ENCODE data around the gene DOCK11.
"Not testable (repeated sequence)": the region's sequence is repeated elsewhere in the genome, so short reads cannot be mapped to it uniquely, and the experiment has no call there.

DOCK11 gene

DNA sequence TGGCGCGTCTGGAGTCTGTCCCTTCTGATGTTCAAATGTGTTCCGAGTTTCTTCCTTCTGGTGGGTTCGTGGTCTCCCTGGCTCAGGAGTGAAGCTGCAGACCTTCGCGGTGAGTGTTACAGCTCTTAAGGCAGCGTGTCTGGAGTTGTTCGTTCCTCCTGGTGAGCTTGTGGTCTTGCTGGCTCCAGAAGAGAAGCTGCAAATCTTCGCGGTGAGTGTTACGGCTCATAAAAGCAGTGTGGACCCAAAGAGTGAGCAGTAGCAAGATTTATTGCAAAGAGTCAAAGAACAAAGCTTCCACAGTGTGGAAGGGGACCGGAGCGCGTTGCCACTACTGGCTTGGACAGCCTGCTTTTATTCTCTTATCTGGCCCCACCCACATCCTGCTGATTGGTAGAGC, 220.3 kb downstream of the DOCK11 start:
- DNase-seq = not testable (repeated sequence)

DNA sequence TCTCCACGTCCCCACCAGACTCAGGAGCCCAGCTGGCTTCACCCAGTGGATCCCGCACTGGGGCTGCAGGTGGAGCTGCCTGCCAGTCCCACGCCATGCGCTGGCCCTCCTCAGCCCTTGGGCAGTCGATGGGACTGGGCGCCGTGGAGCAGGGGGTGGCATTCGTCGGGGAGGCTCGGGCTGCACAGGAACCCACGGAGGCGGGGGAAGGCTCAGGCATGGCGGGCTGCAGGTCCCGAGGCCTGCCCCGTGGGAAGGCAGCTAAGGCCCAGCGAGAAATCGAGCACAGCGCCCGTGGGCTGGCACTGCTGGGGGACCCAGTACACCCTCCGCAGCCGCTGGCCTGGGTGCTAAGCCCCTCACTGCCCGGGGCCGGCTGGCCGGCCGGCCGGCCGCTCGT, 221.2 kb downstream of the DOCK11 start:
- not testable (repeated sequence) for DNase-seq

DNA sequence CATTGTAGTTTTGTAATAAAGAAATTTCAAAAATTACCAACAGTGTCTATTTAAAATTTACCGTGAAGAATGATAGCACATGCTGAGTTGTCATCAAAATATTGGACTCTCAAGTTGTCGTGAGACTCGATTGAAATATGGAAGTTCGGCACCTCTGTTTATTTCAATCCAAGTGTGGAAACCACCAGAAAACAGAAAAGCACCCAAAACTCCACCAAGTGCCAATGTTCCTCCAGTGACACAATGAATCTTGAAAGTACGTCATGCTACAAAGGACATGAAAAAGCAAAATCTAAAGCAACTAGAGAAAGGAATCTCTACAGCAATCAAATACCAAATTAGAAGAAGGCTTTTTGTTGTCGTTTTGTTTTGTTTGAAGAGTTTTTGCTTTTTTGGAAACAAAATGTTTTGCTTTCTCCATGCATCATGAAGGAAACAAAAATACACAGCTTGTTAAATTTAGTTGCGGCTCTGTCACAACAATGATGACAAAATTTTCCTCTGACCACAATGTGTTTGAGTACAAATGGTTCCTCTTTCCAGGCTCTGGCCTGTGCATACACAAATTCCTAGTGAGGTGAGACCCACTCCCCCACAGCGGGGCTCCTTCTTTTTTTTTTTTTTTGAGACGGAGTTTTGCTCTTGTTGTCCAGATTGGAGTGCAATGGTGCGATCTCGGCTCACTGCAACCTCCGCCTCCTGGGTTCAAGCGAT, 222.2 kb downstream of the DOCK11 start:
- no peak for DNase-seq

GRCh38 chrX:118718737-118719136, 223.1 kb downstream of the DOCK11 start:
- DNase-seq = no peak

DNA sequence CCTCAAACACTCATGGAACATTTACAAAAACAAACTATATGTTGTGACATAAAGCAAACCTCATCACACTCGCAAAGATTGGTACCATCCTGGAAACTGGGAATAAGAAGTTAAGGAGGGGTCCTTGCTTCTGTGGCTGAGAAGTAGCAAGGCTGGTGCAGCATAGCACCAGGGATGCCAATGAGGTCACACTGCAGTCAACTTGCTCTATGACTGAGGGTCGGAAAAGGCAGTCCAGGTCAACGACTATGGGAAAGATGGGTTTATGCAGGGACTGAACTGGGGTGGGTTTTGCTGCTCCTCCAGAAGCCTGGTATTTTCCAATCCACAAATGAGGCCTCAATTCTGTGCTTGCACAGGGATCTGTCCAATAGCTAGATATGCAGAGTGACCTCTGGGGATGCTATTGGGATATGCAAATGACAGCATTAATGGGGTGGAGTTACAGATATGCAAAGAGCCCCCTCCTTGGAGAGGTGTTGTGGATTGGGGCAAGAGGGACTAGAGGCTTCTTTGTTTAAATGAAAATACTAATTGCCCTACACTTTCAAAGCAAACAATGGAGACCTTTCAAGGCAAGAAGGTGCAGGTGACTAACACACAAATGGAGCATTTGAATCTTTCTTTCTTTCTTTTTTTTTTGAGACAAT, 224.6 kb downstream of the DOCK11 start:
- no peak for DNase-seq

DNA sequence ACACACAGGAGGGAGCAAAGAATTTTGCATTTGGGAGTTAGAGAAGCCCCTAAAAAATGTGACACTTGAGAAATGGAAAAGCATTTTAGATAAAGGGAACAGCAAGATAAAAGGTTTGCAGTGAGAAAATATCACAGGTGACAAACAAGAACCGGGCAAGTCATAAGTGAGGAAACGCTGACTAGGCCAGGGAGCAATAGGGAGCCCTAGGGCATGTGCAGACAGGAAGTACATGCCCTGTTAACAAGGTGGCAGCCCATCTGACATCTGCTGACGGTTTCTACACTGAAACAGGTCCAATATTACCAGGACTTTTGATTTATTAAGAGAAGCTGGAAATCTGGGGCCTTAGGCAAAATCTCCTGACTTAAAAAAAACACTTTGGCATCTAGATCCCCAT, 227.8 kb downstream of the DOCK11 start:
- no peak for DNase-seq

GRCh38 chrX:118724365-118724764, 228.8 kb downstream of the DOCK11 start:
- DNase-seq = no peak

DNA sequence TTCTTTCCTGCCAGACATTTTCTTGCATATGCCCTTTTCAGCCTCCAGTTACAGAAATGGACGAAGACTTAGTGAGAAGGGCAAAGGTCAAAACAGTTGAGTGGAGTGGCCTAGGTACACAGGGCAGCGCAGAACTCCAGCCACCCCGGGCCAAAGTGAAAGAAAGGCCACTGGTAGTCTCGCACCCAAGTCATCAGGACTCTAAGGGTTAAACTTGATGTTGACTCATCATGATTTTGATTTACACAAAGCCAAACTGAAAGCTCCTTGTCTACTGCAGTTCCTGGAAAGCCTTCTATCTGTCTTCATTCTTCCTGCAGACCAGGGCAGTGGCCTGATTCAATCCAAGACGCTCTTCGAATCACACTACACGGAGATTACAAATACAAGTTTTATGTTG, 229.2 kb downstream of the DOCK11 start:
- no peak for DNase-seq

DNA sequence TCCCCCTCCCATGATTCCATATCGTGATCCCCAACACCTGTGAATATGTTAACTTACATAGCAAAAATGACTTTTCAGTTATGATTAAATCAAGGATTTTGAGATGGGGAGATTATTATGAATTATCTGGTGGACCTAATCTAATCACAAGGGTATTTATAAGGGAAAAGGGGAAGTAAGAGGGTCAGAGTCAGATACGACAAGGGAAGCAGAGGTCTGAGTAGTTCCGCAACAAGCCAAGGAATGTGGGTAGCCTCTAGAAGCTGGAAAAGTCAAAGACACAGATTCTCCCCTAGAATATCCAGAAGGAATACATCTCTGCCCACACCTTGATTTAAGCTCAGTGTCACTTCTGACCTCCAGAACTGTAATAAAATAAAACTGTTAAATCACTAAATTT, 230.8 kb downstream of the DOCK11 start:
- no peak for DNase-seq

DNA sequence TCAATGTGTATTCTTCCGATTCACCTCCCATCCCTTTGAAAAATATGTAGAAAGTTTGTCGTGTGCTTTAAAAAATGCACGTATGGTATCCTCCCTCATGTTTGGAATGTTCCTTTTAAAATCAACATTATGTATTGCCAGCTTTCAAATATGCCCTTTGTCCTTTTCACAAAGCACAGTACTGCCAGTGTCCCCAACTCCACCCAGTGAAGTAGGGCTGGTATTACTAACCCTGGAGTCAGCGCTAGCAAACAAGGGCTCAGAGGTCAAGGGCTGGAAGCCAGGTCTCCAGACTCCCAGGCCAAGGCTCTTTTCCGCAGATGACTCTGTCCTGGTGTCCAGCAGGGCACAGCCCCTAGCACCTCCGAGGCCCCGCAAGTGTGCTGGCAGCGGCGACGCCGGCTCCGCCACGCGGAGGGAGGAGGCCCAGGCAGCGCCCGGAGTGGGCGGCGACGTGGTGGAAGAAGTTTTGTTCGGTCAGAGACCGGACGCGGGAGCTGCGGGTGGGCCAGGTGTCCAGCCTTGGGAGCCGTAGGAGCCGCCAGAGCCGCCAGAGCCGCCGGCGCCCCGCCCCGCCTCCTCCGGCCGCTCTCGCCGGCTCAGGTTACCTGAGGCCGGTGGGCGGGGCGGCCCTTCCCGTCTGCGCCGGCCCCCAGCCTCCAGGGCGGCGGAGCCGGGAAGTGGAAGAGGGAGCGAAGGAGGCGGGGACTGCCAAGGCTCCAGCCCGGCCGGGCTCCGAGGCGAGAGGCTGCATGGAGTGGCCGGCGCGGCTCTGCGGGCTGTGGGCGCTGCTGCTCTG, 231.5 kb downstream of the DOCK11 start, which contains the start of gene IL13RA1:
Gene IL13RA1, plus strand, starts transcription at position 720 of the 799 bp plus-strand sequence. Its CDS starts 33 bp downstream, at position 753.
- peak in 1 of 6 experiments; percentile 6 for DNase-seq

DNA sequence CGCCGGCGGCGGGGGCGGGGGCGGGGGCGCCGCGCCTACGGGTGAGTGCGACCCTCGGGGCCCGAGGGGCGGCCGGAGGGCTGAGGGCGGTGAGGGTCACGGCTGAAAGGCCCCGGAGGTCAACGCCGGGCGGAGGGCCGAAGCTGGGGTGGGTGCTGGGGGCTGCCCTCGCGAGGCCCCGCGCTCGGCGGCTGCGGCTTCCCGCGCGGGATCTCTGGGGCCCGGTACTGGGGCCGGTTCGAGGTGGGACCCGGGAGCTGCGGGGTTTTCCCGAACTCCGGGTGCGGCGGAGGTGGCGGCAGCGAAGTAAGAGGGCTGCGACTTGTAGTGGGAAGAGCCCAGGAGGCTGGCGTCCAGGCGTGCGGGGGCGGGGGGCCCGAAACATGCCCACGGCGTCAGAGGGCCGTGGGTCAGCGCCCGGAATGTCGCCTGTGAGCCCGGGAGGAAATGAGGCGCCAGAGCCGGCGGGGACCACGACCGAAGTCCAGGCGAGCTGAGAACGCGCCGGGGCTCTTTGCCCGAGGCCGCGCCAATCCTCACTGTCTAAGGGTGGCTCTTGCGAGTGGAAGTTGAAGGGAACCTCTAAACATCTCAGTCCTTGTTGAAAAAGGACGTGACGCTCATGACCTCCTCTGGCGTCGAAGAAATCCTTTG, 232.2 kb downstream of the DOCK11 start:
- DNase-seq = no peak

GRCh38 chrX:118729042-118729652, 233.5 kb downstream of the DOCK11 start:
- DNase-seq = no peak

DNA sequence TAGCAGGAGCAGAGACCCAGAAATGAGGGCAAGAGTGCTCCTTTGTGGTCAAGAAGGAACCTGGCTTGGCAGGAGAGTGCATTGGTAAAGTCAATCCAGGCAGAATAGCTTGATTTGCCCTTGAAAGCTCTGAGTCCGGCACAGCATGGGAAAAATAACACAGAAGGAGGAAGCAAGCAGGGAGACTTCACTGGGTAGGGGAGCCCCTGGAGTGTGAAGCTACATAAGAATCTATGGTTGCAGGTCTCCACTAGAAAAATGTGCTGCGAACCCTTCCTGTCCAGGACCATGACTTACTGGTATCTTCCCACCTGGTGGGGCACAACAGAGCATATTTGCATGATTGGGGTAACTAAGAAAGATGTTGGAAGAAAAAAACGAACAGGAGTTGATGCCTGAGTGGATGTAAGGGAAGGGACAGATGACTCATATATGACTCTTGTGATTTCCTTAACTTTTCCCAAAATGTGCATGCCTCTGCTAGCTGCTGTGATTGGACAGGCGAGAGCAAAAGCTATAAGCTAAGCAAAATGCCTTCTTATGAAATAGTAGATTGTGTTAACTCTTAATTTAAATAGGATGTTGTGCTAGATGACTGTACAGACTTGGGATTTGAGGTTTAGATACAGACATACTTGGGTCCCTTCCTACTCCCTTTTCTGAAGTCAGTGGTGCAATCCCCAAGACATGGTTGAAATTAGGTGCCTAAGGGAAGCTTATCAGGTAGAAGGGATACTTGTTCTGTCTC, 235.1 kb downstream of the DOCK11 start:
- DNase-seq = no peak

DNA sequence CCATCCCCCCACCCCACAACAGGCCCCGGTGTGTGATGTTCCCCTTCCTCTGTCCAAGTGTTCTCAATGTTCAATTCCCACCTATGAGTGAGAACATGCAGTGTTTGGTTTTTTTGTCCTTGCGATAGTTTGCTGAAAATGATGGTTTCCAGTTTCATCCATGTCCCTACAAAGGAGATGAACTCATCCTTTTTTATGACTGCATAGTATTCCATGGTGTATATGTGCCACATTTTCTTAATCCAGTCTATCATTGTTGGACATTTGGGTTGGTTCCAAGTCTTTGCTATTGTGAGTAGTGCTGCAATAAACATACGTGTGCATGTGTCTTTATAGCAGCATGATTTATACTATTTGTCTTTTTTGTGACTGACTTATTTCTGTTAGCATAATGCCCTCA, 236.9 kb downstream of the DOCK11 start:
- not testable (repeated sequence) for DNase-seq

GRCh38 chrX:118734909-118735308, 239.3 kb downstream of the DOCK11 start:
- DNase-seq = no peak
